K562 (cell line): ENCODE data around the gene MCFD2. TPM values are rescaled to one million over a fixed set of nuclear protein-coding genes. Genes with fewer than 3 reads are reported as not detected.

Experiments used
- ATF6 ChIP-seq: sonication (generic); formaldehyde crosslinking; IDR thresholded peaks from 2 replicates; pipeline ENCODE4 v1.4.0; 2020; ENCODE audit warnings: mild to moderate bottlenecking, missing genetic modification reagents
- FUS ChIP-seq: fragments of 200-400 bp; formaldehyde crosslinking; optimal IDR thresholded peaks from 2 replicates; pipeline ENCODE3; 2017; ENCODE audit warnings: low read depth, low read length
- SIX5 ChIP-seq, 2 experiments: IDR thresholded peaks; 2 replicates each; pipeline ENCODE4 v1.6.1; 2011; ENCODE audit warnings: low read length in 2 of 2, borderline replicate concordance in 1 of 2, low read depth in 1 of 2, mild to moderate bottlenecking in 1 of 2, moderate library complexity in 1 of 2; ENCODE audit not compliant: insufficient read depth in 1 of 2
- USF1 ChIP-seq: sonication (generic); formaldehyde crosslinking; IDR thresholded peaks from 2 replicates; pipeline ENCODE4 v1.9.0; 2022; ENCODE audit warnings: mild to moderate bottlenecking, missing genetic modification reagents
- ZNF143 ChIP-seq: sonication (generic); formaldehyde crosslinking; IDR thresholded peaks from 2 replicates; pipeline ENCODE4 v1.9.0; 2022; ENCODE audit warnings: mild to moderate bottlenecking, missing genetic modification reagents
- polyA plus RNA-seq, 8 experiments: library from polyadenylated mRNA; depleted of rRNA in 4 of 8; stranded (reverse) in 5 of 8; unstranded in 3 of 8; fragments of >200 nt; fragmentation: Nextera tagmentation in 2 of 8; fragmentation: Illumina TruSeq in 1 of 8; extraction: Ambion mirVana in 2 of 8; extraction: Trizol in 1 of 8; gene quantifications; 2 replicates each; pipeline versions ENCODE4 v1.2.1 to v1.2.3, GENCODE V29; 2011 to 2014; ENCODE audit warnings: inconsistent platforms in 1 of 8, missing spikeins in 1 of 8
- total RNA-seq, 7 experiments: library from RNA; depleted of rRNA in 6 of 7; stranded (reverse); fragments of >200 nt in 6 of 7; fragmentation: Illumina TruSeq in 2 of 7; extraction: Trizol in 2 of 7; gene quantifications; 2 replicates each; pipeline versions ENCODE4 v1.2.1 to v1.2.3, GENCODE V29; 2011 to 2021; ENCODE audit warnings: low replicate concordance in 1 of 7
- TF ChIP-seq, protein P1 (sequence below): fragments of 450-650 bp; IDR thresholded peaks from 2 replicates; pipeline ENCODE4 v1.6.1; 2016; ENCODE audit warnings: mild to moderate bottlenecking, moderate library complexity
- TF ChIP-seq, protein P2 (sequence below): sonication (generic); formaldehyde crosslinking; IDR thresholded peaks from 2 replicates; pipeline ENCODE4 v1.8.1; 2023; ENCODE audit warnings: mild to moderate bottlenecking, missing genetic modification reagents

MCFD2 gene
- total and polyA plus RNA-seq, 9 of the 15 experiments (the other 6 are each of a cell fraction or from before 2014, with no cell fraction given), result 78.6 to 237 (median 123) TPM

- TF ChIP-seq, protein P1, sequence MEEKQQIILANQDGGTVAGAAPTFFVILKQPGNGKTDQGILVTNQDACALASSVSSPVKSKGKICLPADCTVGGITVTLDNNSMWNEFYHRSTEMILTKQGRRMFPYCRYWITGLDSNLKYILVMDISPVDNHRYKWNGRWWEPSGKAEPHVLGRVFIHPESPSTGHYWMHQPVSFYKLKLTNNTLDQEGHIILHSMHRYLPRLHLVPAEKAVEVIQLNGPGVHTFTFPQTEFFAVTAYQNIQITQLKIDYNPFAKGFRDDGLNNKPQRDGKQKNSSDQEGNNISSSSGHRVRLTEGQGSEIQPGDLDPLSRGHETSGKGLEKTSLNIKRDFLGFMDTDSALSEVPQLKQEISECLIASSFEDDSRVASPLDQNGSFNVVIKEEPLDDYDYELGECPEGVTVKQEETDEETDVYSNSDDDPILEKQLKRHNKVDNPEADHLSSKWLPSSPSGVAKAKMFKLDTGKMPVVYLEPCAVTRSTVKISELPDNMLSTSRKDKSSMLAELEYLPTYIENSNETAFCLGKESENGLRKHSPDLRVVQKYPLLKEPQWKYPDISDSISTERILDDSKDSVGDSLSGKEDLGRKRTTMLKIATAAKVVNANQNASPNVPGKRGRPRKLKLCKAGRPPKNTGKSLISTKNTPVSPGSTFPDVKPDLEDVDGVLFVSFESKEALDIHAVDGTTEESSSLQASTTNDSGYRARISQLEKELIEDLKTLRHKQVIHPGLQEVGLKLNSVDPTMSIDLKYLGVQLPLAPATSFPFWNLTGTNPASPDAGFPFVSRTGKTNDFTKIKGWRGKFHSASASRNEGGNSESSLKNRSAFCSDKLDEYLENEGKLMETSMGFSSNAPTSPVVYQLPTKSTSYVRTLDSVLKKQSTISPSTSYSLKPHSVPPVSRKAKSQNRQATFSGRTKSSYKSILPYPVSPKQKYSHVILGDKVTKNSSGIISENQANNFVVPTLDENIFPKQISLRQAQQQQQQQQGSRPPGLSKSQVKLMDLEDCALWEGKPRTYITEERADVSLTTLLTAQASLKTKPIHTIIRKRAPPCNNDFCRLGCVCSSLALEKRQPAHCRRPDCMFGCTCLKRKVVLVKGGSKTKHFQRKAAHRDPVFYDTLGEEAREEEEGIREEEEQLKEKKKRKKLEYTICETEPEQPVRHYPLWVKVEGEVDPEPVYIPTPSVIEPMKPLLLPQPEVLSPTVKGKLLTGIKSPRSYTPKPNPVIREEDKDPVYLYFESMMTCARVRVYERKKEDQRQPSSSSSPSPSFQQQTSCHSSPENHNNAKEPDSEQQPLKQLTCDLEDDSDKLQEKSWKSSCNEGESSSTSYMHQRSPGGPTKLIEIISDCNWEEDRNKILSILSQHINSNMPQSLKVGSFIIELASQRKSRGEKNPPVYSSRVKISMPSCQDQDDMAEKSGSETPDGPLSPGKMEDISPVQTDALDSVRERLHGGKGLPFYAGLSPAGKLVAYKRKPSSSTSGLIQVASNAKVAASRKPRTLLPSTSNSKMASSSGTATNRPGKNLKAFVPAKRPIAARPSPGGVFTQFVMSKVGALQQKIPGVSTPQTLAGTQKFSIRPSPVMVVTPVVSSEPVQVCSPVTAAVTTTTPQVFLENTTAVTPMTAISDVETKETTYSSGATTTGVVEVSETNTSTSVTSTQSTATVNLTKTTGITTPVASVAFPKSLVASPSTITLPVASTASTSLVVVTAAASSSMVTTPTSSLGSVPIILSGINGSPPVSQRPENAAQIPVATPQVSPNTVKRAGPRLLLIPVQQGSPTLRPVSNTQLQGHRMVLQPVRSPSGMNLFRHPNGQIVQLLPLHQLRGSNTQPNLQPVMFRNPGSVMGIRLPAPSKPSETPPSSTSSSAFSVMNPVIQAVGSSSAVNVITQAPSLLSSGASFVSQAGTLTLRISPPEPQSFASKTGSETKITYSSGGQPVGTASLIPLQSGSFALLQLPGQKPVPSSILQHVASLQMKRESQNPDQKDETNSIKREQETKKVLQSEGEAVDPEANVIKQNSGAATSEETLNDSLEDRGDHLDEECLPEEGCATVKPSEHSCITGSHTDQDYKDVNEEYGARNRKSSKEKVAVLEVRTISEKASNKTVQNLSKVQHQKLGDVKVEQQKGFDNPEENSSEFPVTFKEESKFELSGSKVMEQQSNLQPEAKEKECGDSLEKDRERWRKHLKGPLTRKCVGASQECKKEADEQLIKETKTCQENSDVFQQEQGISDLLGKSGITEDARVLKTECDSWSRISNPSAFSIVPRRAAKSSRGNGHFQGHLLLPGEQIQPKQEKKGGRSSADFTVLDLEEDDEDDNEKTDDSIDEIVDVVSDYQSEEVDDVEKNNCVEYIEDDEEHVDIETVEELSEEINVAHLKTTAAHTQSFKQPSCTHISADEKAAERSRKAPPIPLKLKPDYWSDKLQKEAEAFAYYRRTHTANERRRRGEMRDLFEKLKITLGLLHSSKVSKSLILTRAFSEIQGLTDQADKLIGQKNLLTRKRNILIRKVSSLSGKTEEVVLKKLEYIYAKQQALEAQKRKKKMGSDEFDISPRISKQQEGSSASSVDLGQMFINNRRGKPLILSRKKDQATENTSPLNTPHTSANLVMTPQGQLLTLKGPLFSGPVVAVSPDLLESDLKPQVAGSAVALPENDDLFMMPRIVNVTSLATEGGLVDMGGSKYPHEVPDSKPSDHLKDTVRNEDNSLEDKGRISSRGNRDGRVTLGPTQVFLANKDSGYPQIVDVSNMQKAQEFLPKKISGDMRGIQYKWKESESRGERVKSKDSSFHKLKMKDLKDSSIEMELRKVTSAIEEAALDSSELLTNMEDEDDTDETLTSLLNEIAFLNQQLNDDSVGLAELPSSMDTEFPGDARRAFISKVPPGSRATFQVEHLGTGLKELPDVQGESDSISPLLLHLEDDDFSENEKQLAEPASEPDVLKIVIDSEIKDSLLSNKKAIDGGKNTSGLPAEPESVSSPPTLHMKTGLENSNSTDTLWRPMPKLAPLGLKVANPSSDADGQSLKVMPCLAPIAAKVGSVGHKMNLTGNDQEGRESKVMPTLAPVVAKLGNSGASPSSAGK, result no peak
- TF ChIP-seq SIX5 (IDR thresholded peaks at IDR 0.05; ENCODE audit: borderline replicate concordance in 1 of 2, insufficient read depth in 1 of 2, low read depth in 1 of 2, low read length in 2 of 2) (no peak), USF1 (CRISPR knock-in tag) (no peak), ATF6 (CRISPR knock-in tag) (no peak), ZNF143 (CRISPR knock-in tag) (no peak), FUS (no peak)
- TF ChIP-seq, protein P2, sequence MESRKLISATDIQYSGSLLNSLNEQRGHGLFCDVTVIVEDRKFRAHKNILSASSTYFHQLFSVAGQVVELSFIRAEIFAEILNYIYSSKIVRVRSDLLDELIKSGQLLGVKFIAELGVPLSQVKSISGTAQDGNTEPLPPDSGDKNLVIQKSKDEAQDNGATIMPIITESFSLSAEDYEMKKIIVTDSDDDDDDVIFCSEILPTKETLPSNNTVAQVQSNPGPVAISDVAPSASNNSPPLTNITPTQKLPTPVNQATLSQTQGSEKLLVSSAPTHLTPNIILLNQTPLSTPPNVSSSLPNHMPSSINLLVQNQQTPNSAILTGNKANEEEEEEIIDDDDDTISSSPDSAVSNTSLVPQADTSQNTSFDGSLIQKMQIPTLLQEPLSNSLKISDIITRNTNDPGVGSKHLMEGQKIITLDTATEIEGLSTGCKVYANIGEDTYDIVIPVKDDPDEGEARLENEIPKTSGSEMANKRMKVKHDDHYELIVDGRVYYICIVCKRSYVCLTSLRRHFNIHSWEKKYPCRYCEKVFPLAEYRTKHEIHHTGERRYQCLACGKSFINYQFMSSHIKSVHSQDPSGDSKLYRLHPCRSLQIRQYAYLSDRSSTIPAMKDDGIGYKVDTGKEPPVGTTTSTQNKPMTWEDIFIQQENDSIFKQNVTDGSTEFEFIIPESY (CRISPR knock-in tag), result no peak
Observed at GRCh38 chr2:46956981-46957531, 41.5 kb upstream of the MCFD2 start (continued).
